SK-MEL-5 (cell line): ENCODE results near the gene UBE2L3. TPM values are rescaled to one million over a fixed set of nuclear protein-coding genes. Genes with fewer than 3 reads are reported as not detected.
"Not testable (repeated sequence)": the region's sequence is repeated elsewhere in the genome, so short reads cannot be mapped to it uniquely, and the experiment has no call there.

Experiments used
- DNase-seq: peaks from one replicate; pipeline ENCODE4 v3.0.0-alpha.2; 2016; ENCODE audit warnings: low read depth, low spot score
- in situ Hi-C: cut with HindIII; loops from 2 replicates; pipeline ENCODE4 v1.10.0; 2016; ENCODE audit warnings: low sequenced_read_pairs, high pct_unique_total_duplicates, low pct_unique_long_range_greater_than_20kb
- total RNA-seq: library from RNA; depleted of rRNA; stranded (reverse); fragments of >200 nt; shearing (Covaris generic); gene quantifications from 2 replicates; pipeline ENCODE4 v1.2.3, GENCODE V29; 2014

The UBE2L3 gene
- total RNA-seq, 1 experiment from 2014 or later: 82.6 TPM

DNA sequence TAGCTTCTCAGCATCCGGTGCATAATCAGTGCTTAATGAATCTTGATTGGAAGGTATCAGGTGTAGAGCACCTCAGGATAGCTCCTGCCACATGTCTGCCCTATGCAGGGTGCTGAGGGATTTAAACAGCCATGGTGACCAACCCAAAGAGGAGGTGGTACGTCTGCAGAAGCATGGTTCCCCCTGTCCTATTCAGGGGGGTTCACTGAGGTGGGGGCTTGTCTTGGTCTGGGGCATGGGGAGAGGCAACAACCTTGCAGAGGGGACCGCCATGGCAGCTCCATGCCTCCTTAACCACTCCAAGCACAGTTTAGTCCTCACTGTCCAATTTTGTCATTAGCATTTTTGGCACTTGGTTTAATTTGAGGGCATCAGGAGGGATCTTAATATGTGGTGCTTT, 24.9 kb downstream of the UBE2L3 start:
- no peak for DNase-seq
- in situ Hi-C loops: no loop called here

DNA sequence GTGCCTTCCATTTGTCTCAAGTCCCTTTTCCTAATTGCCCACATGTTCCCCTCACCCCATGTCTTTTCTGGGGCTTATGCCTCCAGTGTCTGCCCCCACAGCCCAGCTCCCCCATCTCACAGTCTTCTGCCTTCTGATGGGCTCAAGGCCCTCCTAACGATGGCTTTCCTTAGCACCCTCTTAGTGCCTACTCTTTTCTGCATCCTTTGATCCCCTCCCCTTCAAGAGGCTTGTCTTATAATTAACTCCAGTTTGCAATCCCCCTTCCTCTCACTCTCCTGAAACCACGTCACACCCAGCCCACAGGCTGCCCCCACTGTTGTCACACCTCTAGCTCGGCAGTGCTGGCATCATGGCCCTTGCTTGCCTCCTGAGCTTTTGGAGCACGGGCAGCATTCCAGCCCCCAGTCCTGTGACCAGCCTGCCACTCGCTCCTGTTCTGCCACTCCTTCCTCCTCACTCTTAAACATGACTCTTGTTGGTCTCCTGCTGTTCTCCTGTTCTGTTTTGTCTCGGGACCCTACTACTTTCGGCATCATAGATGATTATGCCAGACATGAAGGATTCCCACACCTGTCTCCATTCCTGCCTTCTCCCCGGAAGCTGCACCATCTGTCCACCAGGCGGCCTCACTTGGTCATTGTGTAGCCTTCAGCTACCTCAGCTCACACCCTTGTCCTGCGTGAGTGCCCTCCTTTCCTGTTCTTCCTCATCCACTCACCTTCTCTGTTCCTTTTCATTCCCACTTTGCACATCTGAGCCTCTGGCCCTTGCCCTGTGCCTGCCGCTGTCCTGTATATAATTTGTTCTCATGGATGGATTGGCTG, 26.1 kb downstream of the UBE2L3 start:
- peak; percentile 64 for DNase-seq

DNA sequence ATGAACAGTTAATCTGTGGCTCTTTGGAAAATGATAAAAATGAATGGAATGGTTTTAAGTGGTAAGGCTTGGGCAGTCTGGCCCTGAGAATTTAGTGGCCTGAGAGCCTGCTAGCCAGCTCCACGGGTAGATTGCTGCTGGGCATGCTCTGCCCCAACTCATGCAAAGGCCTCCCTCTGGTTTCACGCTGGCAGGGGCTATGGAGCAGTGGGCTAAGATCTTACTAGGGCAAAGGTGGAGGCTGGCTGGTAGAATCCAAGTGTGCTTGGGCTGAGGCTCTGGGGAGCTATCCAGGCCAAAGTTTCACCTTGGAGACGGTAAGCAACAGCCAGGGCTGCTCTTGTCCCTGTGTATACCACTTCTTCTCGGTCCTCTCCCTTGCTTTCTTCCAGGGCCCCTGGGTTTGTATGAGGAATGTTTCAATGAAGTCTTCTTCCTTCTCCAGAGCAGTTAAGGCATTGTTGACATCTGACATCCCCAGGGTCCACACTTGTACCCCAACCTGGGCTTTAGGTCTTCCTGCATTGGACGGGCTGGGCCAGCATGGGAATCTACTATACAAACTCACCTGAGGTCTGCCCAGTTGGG, 27.4 kb downstream of the UBE2L3 start:
- DNase-seq: no peak
- in situ Hi-C loops: no loop called here

More for the DNA sequence above, 26.1 kb downstream of the UBE2L3 start:
- in situ Hi-C loops: no loop called here

DNA sequence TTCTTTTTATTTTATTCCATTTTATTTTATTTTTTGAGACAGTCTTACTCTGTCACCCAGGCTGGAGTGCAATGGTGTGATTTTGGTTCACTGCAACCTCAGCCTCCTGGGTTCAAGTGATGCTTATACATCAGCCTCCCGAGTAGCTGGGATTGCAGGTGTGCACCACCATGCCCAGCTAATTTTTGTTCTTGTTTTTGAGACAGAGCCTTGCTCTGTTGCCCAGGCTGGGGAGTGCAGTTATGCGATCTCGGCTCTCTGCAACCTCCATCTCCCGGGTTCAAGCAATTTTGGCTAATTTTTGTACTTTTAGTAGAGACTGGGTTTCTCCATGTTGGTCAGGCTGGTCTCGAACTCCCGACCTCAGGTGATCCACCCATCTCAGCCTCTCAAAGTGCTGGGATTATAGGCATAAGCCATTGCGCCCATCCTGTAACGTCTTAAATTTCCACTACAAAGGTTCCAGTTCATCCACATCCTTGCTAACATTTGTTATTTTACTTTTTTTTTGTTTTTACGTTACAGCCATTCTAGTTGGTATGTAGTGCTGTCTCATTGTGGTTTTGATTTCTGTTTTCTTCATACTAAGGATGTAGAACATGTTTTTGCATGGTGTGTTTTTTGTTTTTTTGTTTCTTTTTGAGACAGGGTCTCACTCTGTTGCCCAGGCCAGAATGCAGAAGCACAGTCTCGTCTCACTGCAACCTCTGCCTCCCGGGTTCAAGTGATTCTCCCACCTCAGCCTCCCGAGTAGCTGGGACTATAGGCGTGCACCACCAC, 29.0 kb downstream of the UBE2L3 start:
- DNase-seq, in situ Hi-C loops: not testable (repeated sequence)

DNA sequence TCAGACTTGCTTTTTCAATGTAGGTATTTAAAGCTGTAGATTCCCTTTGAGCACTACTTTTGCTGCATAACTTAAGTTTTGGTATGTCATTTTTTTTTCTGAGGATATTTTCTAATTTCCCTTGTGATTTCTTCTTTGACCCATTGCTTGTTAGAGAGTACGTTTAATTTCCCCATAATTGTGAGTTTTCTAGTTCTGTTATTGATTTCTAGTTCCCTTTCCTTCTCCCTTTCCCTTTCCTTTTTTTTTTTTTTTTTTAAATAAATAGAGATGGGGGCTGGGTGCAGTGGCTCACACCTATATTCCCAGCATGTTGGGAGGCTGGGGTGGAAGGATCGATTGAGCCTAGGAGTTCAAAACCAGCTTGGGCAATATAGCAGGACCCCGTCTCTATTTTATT, 30.8 kb downstream of the UBE2L3 start:
- in situ Hi-C loops: no loop called here
- DNase-seq: no peak

DNA sequence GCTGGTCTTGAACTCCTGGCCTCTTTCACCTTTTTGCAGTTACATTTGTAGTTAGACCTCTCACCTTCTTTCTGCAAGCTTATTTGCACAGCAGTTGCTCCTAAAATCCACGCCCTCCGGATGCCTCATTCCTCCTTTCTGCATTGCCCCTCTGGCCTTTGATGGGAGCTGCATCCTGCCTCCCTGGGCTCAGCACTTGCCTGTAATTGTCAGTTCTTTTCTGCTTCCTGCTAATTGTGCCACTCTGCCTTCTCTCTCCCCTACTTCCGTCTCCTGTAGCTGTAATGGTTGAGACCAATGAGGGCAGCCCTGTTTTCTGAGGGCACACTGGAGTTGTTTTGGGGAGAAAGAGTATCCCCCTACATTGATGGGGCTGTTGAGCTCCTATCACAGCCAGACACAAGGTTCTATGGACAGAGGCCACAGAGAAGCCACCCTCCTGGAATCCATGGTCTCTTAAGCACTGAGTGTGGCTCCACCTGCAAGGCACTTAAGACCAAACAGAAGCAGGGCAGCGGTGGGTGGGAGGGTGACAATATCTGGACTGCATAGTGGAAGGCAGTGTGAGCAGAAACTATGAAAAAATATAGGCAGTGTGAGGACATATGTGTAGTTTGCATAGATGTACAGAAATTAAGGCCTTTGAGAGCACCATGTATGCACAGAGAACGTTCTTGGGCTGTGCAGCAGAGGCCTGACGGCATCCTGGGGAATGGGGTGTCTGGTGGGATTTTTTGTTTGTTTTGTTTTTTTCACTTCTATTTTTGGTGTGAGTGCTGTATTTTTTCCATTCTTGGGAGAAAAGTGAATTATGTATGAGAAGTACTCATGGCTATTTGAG, 31.8 kb downstream of the UBE2L3 start:
- in situ Hi-C loops: no loop called here

DNA sequence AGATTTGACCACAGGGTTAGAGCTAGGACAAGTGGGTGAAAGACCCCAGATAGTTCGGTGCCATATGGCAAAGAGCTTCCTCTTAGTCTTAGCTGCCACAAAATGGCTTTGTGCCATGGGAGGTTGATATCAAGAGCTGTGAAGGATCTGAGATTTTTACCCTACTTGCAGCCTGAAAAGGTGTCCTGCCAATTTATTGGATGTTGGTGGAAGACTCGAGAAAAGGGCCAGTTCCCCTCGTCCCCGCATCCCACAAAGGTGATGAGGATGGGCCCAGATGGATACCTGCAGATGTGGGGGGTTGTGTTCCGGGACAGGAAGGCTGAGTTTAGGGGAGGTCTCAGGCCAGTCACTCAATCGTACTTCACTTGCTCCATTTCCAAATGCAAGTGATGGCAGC, 35.1 kb downstream of the UBE2L3 start:
- no peak for DNase-seq
- in situ Hi-C loops: no loop called here

More for the DNA sequence above, 31.8 kb downstream of the UBE2L3 start:
- no peak for DNase-seq

DNA sequence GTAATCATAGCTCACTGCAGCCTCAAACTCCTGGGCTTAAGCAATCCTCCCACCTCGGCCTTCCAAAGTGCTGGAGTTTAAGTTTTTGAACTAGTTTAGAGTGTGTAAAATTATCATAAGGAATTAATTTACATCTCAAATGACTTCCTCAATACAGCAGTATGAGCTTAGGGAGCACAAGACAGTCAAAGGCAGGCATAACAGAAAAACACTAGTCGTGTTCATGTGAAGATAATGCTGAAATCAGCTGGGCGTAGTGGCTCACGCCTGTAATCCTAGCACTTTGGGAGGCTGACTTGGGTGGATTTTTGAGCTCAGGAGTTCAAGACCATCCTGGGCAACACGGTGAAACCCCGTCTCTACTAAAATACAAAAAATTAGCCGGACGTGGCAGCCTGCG, 36.5 kb downstream of the UBE2L3 start:
- in situ Hi-C loops: no loop called here
- DNase-seq: no peak

DNA sequence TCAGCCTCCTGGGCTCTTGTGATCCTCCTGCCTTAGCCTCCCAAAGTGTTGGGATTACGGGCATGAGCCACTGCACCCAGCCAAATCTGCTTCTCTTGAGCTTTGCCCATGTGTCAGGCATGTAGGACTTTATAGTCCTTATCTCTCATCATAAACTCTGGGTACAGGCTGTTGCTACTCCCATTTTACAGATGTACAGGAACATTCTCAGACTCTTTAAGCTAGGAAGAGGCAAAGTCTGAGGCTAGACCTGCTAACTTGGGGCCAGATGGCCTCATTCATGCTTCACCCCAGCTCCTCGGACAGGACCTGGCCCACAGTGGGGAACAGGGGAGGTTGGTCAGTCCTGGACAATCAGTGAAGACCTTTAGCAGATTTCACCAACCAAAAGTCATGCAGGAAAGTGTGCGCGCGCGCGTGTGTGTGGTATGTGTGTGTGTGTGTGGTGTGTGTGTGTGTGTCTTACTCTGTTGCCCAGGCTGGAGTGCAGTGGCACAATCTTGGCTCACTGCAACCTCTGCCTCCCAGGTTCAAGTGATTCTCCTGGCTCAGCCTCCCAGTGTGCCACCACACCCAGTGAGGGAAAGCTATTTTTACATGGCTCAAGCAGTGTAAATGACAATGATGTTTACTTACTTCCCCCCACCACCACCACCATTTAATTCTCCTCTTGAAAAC, 38.5 kb downstream of the UBE2L3 start:
- in situ Hi-C loops: no loop called here
- DNase-seq: no peak

DNA sequence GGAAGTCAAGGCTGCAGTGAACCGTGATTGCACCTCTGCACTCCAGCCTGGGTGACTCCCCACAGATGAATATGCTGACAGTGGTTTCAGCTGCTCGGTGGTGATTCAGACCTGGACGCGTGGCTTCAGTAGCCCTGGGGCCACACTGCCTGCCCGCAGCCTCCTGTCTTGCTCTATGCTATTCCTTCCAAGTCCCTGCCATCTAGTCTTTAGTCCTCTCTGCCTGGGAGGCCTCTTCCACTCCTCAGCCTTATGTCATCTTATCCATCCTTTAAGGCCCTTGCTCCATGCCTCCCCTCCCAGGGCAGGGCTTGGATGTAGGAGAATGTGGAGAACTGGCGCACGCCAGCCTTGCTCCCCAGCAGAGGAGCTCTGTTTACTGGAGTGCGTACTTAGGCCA, 39.3 kb downstream of the UBE2L3 start:
- in situ Hi-C loops: no loop called here
- DNase-seq: no peak

DNA sequence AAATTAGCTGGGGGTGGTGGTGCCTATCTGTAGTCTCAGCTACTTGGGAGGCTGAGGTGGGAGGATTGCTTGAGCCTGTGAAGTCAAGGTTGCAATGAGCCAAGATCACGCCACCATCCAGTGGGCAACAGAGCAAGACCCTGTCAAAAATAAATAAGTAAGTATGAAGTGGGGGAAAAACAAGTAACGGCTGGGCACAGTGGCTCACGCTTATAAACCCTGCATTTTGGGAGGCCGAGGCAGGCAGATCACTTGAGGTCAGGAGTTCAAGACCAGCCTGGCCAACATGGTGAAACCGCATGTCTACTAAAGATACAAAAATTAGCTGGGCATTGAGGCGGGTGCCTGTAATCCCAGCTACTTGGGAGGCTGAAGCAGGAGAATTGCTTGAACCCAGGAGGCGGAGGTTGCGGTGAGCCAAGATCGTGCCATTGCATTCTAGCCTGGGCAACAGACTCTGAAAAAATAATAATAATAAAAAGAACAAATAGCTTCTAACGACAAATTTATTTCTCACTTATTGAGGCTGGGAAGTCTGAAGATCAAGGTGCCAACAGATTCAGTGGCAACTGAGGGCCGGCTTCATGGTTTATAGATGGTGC, 42.1 kb downstream of the UBE2L3 start:
- in situ Hi-C loops: not testable (repeated sequence)

DNA sequence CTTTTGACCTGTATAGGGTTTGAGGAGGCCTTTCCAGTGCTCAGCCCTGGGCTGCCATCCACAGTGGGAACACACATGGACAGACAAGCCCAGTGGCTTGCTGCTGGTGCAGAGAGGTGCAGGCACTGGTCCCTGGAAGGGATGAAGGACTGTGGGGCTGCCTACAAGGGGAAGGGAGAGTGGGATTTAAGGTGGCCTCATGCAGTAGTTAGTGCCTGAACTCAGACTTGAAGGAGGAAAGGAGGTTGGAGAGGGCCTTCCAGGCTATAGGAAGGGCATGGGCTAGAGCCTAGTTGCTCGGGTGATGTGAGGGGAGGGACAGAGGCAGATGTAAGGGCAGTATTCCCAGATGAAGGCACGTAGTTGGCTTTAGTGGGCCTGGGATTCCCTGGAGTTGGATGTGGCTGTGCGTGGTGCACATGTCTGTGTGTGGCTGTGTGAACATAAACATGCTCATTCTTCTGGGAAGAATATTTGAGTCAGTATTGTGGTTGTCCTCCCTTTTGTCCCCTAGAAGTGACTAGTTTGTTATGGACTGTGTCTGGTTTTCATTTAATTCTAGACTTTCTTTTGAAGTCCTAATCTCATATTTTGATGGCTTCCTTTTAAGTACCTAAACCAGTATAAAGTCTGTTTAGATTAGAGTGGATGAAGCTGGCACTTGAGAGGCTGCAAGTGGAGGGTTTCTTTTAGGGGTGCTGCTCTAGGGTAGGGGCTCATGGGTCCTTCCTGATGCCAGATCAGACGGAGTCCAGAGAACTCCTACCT, 43.9 kb downstream of the UBE2L3 start:
- no peak for DNase-seq
- in situ Hi-C loops: no loop called here

More for the DNA sequence above, 42.1 kb downstream of the UBE2L3 start:
- not testable (repeated sequence) for DNase-seq

DNA sequence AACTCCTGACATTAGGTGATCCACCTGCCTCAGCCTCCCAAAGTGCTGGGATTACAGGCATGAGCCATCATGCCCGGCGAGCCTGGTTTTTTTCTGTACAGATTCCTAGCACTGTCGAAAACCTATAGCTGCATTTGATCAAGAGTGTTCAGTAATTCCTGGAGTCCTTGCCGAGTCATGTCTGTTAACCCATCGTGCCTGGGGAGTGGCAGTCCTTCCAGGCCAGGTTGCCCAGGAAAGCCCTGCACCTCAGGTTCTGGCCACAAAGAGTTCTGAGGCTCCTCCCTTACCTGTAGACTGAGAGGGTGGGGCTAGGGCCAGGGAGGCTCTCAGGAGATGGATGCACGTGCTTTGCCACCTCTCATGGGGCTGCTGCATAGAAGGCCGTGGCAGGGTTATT, 45.3 kb downstream of the UBE2L3 start:
- DNase-seq: no peak
- in situ Hi-C loops: no loop called here

DNA sequence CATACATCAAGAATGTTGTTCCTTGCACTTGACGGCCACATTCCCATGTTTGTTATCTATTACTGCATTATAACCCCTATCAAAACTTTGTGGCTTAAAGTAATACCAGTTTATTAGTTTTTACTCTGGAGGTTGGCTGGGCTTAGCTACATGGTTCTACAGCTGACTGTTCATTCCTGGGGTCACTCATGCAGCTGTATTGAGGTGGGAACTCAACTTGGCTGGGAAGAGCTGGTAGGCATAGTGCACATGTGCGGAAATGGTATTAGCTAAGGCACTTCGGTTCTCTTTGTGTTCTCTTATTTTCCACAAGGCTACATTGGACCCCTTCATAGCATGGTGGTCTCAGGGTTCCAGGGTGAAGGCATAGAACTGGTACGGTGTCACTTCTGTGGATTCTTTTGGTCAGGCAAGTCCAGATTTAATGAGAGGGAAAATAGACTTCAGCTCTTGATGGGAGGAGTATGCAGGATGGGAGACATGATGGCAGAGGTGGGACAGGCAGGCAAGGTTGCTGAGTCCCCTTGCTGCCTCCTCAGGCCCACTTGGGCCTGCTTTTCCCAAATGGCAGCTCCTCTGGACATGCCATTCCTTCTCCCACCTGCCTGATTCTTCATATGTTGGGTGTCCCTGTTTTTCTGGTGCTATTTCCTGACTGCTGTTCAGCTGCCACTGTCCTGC, 46.2 kb downstream of the UBE2L3 start:
- in situ Hi-C loops: no loop called here
- DNase-seq: no peak

DNA sequence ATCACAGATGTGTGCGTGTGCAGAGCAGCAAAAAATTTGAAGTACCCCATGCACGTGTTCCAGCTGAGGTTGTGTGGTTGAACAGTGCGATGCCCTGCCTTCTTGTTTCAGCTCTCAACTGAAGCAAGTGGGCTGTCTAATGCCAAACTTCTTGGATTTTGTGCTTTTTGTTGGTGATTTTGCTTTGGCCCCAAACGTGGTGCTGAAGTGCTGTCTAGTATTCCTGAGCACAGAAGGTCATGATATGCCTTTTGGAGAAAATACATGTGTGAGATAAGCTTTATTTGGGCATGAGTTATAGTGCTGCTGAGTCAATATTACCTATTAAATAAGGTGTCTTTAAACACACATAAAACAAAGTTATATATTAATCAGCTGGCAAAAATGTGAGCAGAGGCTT, 48.2 kb downstream of the UBE2L3 start:
- no peak for DNase-seq
- in situ Hi-C loops: no loop called here

DNA sequence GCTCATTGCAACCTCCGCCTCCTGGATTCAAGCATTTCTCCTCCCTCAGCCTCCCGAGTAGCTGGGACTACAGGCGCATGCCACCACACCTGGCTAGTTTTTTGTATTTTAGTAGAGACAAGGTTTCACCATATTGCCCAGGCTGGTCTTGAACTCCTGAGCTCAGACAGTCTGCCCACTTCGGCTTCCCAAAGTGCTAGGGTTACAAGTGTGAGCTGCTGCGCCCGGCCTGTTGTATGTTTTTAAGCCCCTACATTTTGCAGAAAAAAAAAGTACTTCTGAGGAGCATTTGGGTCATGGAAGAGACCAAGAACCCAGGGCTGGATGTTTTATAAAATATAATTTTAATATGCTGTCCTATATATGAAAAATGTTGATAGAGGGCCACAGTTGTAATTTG, 49.8 kb downstream of the UBE2L3 start:
- DNase-seq, in situ Hi-C loops: not testable (repeated sequence)
